SKM-1 (cell line): ENCODE data around the gene RABL2B.

ENCODE experiments used
- DNase-seq: peaks from one replicate; lab custom pipeline; 2025; ENCODE audit not compliant: unreplicated experiment; lab: John Stamatoyannopoulos, UW

RABL2B gene

DNA sequence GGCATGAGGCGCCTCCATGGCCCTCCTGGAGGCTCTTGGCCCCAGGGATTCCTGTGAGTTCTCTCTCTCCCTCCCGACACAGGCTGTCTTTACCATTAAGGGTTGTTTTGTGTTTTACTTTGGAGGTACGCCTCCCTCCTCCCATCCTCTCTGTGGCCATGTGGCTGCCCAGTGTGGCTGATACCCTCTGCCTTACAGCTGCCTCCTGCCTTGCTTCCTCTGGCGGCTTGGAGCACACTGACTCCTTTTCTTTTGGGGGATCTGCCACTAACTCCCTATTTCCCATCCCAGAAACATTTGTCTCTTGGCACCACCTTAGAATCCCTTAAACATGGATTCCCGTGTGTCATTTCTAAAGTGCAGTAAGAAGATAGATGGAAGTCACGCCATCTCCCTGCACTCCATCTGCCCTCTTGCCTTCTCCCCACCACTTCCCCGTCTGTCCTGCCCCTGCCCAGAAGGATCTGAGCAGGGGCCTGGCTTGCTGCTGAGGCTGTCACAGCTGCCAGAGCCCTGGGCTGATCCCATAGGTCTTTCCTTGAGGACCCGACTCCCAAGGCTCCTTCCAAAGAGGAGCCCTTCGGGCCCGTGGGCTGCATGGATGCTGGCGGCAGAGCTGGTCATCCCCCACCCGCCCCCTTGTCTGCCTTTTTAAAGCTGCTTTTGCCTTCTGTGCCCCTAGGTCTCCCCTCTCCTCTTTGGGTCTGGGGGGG lies 60.6 kb downstream of the RABL2B start:
- DNase-seq = no peak

DNA sequence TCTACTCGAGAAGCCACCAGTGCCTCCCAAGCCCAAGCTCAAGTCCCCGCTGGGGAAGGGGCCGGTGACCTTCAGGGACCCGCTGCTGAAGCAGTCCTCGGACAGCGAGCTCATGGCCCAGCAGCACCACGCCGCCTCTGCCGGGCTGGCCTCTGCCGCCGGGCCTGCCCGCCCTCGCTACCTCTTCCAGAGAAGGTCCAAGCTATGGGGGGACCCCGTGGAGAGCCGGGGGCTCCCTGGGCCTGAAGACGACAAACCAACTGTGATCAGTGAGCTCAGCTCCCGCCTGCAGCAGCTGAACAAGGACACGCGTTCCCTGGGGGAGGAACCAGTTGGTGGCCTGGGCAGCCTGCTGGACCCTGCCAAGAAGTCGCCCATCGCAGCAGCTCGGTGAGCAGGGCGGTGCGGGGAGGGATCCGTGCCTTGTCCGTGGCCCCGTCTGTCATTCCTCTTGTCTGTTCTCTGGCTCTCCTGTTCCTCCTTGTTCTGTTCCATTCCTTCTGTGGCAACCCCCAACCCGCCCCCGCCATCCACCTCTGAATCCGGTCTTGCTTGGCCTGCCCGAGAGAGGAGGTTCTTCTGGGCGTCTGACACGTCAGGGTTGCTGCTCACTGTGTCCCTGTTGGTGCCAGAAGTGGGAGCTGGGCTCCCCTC lies 61.3 kb downstream of the RABL2B start:
- DNase-seq = no peak

DNA sequence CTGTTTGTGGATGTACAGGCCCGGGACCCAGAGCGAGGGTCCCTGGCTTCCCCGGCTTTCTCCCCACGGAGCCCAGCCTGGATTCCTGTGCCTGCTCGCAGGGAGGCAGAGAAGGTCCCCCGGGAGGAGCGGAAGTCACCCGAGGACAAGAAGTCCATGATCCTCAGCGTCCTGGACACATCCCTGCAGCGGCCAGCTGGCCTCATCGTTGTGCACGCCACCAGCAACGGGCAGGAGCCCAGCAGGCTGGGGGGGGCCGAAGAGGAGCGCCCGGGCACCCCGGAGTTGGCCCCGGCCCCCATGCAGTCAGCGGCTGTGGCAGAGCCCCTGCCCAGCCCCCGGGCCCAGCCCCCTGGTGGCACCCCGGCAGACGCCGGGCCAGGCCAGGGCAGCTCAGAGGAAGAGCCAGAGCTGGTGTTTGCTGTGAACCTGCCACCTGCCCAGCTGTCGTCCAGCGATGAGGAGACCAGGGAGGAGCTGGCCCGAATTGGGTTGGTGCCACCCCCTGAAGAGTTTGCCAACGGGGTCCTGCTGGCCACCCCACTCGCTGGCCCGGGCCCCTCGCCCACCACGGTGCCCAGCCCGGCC lies 62.1 kb downstream of the RABL2B start:
- no peak for DNase-seq

DNA sequence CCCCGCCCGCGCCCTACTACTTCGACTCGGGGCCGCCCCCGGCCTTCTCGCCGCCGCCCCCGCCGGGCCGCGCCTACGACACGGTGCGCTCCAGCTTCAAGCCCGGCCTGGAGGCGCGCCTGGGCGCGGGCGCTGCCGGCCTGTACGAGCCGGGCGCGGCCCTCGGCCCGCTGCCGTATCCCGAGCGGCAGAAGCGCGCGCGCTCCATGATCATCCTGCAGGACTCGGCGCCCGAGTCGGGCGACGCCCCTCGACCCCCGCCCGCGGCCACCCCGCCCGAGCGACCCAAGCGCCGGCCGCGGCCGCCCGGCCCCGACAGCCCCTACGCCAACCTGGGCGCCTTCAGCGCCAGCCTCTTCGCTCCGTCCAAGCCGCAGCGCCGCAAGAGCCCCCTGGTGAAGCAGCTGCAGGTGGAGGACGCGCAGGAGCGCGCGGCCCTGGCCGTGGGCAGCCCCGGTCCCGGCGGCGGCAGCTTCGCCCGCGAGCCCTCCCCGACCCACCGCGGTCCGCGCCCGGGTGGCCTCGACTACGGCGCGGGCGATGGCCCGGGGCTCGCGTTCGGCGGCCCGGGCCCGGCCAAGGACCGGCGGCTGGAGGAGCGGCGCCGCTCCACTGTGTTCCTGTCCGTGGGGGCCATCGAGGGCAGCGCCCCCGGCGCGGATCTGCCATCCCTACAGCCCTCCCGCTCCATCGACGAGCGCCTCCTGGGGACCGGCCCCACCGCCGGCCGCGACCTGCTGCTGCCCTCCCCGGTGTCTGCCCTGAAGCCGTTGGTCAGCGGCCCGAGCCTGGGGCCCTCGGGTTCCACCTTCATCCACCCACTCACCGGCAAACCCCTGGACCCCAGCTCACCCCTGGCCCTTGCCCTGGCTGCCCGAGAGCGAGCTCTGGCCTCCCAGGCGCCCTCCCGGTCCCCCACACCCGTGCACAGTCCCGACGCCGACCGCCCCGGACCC lies 62.9 kb downstream of the RABL2B start:
- DNase-seq = no peak

DNA sequence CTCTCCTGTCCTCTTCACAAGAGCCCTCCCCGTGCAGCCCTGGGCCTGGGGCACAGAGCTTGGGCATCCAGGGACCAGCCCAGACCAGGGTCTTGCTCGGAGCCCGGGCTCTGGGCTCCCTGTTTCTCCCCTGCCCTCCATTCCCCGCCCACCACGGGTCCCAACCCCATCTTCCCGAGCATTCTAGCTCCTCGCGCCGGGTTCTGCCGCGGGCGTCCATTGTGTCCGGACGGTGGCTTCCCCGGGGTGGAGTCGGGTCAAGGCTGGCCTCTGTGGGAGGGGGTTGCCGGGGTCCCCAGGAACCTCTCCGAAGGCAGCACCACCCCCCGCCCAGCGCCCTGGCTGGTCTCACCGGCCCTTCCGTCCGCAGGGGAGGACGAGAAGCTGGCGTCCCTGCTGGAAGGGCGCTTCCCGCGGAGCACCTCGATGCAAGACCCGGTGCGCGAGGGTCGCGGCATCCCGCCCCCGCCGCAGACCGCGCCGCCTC lies 63.6 kb downstream of the RABL2B start:
- no peak for DNase-seq

DNA sequence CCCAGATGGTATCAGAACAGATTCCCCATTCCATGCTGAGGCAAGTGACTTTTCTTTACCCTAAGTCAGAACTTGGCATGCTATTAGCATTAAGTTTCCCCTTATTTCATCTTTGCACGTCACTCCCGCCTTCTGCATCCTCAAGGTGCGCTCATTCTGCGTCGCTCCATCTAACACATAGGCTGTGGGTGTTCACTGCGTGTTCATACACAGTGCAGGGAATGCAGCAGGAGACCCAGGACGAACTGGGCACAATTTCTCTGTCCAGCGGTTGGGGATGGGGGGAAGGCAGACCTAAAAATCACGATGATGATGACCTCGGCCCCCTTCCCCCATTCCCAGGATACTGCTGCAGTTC lies 65.1 kb downstream of the RABL2B start:
- no peak for DNase-seq

DNA sequence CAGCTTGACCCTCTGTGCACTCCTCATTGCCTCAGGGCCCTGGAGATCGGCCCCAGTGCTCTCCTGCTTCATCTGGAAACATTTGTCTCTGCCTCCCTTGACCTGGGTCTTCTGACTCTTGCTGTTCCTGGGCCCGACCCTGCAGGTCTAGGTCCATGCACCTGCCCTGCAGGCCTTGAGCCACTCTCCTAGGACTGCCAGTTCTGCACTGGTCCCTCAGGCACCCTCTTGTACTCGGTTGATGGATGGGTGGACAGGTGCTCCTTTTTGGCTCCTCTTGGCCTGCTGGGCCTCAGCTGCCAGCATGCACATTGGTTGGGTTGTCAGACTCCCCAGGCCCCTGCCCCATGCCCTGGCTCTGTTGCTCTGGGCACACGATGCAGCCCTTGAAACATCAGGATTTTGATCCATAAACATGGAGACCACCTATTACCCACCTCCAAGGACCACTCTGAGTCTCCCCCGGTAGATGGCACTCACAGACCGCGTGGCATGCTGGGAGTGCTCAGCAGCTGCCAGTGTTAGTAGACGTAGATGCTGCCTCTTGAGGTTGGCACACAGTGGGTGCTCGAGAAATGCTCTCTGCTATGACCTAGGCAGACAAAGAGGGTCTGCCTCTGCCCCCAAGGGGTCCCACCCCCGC lies 65.6 kb downstream of the RABL2B start:
- no peak for DNase-seq
